AG20443 (cell line): ENCODE measurements around the gene INPP5J.
"Not testable (repeated sequence)": the region's sequence is repeated elsewhere in the genome, so short reads cannot be mapped to it uniquely, and the experiment has no call there.

Source experiments
- DNase-seq: peaks from one replicate; pipeline ENCODE4 v3.0.0; 2012; ENCODE audit warnings: low spot score, mixed read lengths

The INPP5J gene

GRCh38 chr22:31086703-31087330 is 35.9 kb upstream of the INPP5J start:
- DNase-seq: no peak

GRCh38 chr22:31087744-31088215 is 35.0 kb upstream of the INPP5J start:
- no peak for DNase-seq

GRCh38 chr22:31088233-31088986 is 34.4 kb upstream of the INPP5J start:
- DNase-seq: no peak

DNA sequence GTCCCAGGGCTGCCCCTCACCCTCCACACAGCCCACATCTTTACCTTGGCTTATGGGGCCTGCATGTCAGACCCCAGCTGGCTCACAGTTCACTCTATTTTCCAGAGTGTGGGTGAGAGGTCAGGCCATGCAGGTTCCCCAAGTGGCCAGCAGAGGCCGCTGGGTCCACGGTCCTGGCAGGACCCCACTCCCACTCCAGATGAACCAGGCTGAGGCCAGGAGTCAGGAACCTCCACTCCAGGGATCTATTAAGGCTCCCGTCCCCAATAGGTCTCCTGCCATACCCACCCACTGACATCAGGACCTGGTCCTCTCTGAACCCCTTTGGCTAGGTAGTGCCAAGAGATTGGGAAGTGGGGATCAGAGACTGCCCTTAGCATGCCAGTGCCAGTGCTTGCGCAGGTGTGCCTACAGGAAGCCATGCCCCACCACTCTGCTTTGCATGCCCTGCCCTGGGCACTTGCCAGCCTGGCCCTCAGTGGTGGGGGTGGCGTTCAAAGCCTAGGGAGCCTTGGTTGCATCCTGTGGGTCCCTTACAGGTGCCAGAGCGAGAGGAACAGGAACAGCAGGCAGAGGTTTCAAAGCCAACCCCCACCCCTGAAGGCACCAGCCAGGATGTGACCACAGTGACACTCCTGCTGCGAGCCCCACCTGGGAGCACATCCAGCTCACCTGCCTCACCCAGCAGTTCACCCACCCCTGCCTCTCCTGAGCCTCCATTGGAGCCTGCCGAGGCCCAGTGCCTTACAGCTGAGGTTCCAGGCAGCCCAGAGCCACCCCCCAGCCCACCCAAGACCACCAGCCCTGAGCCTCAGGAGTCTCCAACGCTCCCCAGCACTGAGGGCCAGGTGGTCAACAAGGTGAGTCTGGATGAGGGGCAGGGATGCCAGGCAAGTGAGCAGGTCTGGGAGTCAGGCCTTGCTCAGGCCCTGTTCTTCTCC is 33.3 kb upstream of the INPP5J start:
- DNase-seq: peak; percentile 67

DNA sequence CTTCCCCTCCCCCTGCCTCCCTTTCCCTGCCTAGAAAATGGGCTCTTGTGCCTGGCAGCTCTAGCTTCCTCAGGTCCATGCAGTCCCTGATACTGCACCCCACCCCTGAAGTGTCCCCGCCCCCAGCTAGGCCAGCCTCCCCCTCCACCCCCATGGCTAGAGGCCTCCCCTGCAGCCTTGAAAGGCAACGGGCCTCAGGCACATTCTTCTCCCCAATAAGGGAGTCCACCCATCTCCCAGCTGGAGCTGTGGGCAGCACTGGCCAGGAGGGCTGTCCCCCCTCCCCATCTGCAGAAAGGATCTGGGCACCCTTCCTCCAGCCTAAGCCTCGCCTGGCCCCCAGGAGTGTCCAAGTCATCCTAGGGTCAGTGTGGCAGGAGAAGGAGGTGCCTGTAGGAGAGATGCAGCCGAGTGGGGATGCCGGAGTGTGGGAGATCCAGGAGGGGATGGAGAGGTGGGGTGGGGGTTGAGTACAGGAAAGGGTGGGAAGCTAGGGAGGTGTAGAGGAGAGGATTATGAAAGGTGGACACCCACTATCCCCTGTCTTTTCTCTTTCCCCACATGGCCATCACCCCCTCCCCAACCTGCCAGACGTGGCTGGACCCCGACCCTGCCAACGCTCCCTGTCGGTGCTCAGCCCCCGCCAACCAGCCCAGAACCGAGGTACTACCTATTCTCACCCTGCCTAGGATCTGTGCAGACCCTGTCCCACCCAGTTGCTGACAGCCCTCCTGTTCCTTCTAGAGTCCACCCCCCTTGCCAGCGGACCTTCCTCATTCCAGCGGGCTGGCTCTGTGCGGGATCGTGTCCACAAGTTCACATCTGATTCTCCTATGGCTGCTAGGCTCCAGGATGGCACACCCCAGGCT is 32.3 kb upstream of the INPP5J start:
- no peak for DNase-seq

- DNase-seq: no peak
Measured at GRCh38 chr22:31091106-31091975, 31.4 kb upstream of the INPP5J start.

GRCh38 chr22:31092161-31092560 is 30.6 kb upstream of the INPP5J start:
- no peak for DNase-seq

GRCh38 chr22:31093086-31093850 is 29.5 kb upstream of the INPP5J start:
- DNase-seq: no peak

- no peak for DNase-seq
Measured at GRCh38 chr22:31094021-31094551, 28.7 kb upstream of the INPP5J start.

DNA sequence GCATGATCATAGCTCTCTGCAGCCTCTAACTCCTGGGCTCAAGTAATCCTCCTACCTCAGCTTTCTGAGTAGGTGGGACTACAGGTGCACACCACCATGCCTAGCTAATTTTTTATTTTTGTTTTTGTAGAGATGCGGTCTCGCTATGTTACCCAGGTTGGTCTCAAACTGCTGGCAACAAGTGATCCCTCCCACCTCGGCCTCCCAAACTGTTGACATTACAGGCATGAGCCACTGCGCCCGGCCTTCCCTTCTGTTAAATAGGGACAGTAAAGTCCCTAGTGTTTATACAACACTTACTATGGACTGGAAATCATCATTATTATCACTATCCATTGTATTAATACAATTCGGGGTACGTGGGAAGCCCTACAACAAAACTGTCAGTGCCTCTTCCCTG is 28.0 kb upstream of the INPP5J start:
- no peak for DNase-seq

GRCh38 chr22:31095637-31096249 is 27.0 kb upstream of the INPP5J start:
- DNase-seq: no peak

DNA sequence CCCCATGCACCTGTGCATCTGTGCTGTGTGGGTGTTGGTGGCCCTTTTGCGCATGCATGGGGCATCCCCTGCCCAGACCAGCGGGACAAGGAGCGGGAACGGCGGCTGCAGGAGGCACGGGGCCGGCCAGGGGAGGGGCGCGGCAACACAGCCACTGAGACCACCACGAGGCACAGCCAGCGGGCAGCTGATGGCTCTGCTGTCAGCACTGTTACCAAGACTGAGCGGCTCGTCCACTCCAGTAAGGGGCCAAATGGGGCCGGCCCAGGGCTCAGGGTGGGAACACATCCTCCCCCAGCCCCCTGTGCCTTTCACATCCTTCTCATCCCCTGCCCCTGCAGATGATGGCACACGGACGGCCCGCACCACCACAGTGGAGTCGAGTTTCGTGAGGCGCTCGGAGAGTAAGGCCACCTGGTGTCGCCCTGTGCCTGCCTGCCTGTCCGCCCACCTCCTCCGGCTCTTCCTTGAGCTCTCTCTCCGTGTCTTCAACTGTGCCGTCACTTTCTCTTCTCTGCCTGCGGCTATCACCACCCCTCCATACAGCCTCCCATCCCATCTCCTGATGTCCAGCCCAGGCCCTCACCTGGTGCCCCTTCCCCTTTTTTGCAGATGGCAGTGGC is 26.0 kb upstream of the INPP5J start:
- no peak for DNase-seq

GRCh38 chr22:31097539-31097938 is 25.2 kb upstream of the INPP5J start:
- DNase-seq: not testable (repeated sequence)

DNA sequence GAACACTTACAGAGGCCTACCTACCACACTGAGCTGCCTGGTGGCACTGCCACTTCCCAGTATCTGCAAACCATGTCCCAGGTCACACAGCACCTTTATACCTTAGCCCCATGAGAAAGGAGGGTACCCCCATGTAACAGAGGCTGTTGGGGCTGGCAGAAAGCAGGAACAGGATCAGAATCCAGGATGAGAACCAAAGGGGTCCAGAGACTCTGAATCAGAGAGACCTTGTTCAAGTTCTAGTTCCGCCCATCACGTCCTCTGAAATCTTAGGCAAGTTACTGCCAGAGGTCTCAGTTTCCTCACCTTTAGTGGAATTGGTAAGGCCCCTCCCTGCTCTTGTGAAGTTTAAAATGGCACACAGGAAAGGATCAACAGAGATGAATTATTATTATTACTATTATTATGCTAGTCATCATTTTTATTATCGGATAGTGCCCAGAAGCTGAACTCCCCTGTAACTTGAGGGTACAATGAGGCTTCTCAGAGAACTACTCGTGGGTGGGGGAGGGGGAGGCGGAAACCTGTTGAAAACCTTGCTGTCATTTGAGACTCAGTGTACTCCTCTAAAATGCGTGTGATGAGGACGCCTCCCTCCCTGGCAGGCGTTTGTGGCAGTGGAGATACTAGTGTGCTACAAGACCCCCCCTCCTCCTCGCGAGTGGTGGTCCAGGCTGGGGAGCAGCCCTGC is 24.7 kb upstream of the INPP5J start:
- no peak for DNase-seq

GRCh38 chr22:31098632-31099110 is 24.1 kb upstream of the INPP5J start:
- DNase-seq: peak; percentile 52

- DNase-seq: no peak
Measured at GRCh38 chr22:31099386-31099785, 23.4 kb upstream of the INPP5J start.

- no peak for DNase-seq
Measured at GRCh38 chr22:31099841-31100761, 22.7 kb upstream of the INPP5J start.
